Heart right ventricle (tissue), 16 donors: Measurements from ENCODE around the gene LHFPL3. TPM values are rescaled to one million over a fixed set of nuclear protein-coding genes. Genes with fewer than 3 reads are reported as not detected.

Source experiments
- ATAC-seq, 8 donors: fragments of 200-7000 bp; cut with Tn5 transposase; one replicate each; pipeline ENCODE4 v1.9.1; 2020; ENCODE audit warnings: mild to moderate bottlenecking in 8 of 8, moderate library complexity in 8 of 8, moderate number of reproducible peaks in 1 of 8
- DNase-seq, 2 donors: peaks; one replicate each; pipeline ENCODE4 v3.0.0-alpha.2; 2020
- H3K27ac ChIP-seq, 10 donors: fragments of 200-600 bp; sonication (generic) in 2 of 10; one replicate each; pipeline versions ENCODE4 v1.5.0 to v1.8.0; 2020 to 2022; ENCODE audit warnings: mild to moderate bottlenecking in 3 of 10
- H3K27me3 ChIP-seq, 7 donors: fragments of 200-600 bp; one replicate each; pipeline ENCODE4 v1.8.0; 2021 to 2022; ENCODE audit warnings: mild to moderate bottlenecking in 2 of 7
- H3K36me3 ChIP-seq, 9 donors: fragments of 200-600 bp; sonication (generic) in 1 of 9; one replicate each; pipeline versions ENCODE4 v1.5.0 to v1.8.0; 2020 to 2022; ENCODE audit warnings: mild to moderate bottlenecking in 2 of 9
- H3K4me1 ChIP-seq, 9 donors: fragments of 200-600 bp; sonication (generic) in 1 of 9; one replicate each; pipeline versions ENCODE4 v1.5.0 to v1.8.0; 2020 to 2022; ENCODE audit warnings: mild to moderate bottlenecking in 4 of 9
- H3K4me3 ChIP-seq, 10 donors: fragments of 200-600 bp; sonication (generic) in 2 of 10; one replicate each; pipeline versions ENCODE4 v1.5.0 to v1.8.0; 2020 to 2022; ENCODE audit warnings: mild to moderate bottlenecking in 7 of 10, moderate library complexity in 2 of 10
- H3K9me3 ChIP-seq, 11 donors: fragments of 200-600 bp in 10 of 11; sonication (generic) in 2 of 11; one replicate each; pipeline versions ENCODE4 v1.5.0 to v1.8.0; 2013 to 2022; ENCODE audit warnings: mild to moderate bottlenecking in 2 of 11, control low read depth in 1 of 11, moderate library complexity in 1 of 11
- CTCF ChIP-seq, 9 donors: fragments of 200-600 bp; sonication (generic) in 2 of 9; IDR thresholded peaks; one replicate each; pipeline versions ENCODE4 v1.5.0 to v1.8.0; 2021 to 2022; ENCODE audit warnings: antibody characterized with exemption in 9 of 9, mild to moderate bottlenecking in 5 of 9, moderate library complexity in 1 of 9
- WGBS, 2 donors: extraction: QIAGEN DNeasy Blood & Tissue Kit; methylation state at CpG; one replicate each; pipeline ENCODE4 v1.1.7; 2013; ENCODE audit warnings: inconsistent platforms in 1 of 2; 5-methylcytosine and 5-hydroxymethylcytosine counted together
- intact Hi-C, 10 donors: fragments of 100-400 bp; cut with DNase I; formaldehyde crosslinking; loops; one replicate each; pipeline versions ENCODE4 v1.11.1 to v1.14.2; 2022
- polyA plus RNA-seq, 2 donors: library from polyadenylated mRNA; stranded (reverse); fragments of 200-250 nt; gene quantifications; one replicate each; pipeline ENCODE4 v1.2.3, GENCODE V29; 2013
- total RNA-seq, 10 donors: library from RNA; stranded (reverse); fragmentation: NEBNext Ultra II Directional in 3 of 10; extraction: Animal tissue kit (Norgen Biotek cat#: 25700) in 3 of 10; gene quantifications; one replicate each; pipeline versions ENCODE4 v1.2.1 to v1.2.4, GENCODE V29; 2021 to 2023
- donor health status: Arrhythmogenic right ventricular cardiomyopathy.
- donor health status: ischemic (EF 13 %, LVEDD 7.1; RV severe dilation, severe dysfunction).
- donor health status: healthy with polysubstance abuse.
- donor health status: DM: no; HTN: yes; CAD: no.
- donor health status: DM: no; HTN: no; CAD: no.
- donor health status: ischemic (EF 25% LVEDD 6.9; RV normal size, moderate dysfunction).
- donor health status: ischemic (EF 25% LVEDD 5.7; RV mildly dilated, moderate dysfunction).
- donor health status: healthy.
- donor health status: DM: yes; HTN: yes; CAD: no.
- donor health status: Ischemic cardiomyopathy.
- donor health status: ischemic (EF 35%, LVEDD 5.7; RV mildly dilated, moderate dysfunction).
- donor health status: nonischemic (EF 11% LVEDD 7.7; RV severe dilation, severe dysfunction).
- donor health status: DM: yes; HTN: yes; CAD: no.
- donor health status: PGD.
- donor health status: ischemic (EF 29% LVEDD 5.4; RV normal size, mild dysfunction).
- donor health status: nonischemic (EF 23%, LVEDD 6.1; RV moderate dilation, normal function).

The LHFPL3 gene
- total and polyA plus RNA-seq, 12 donors, result not detected

- WGBS, 2 donors, result 66 to 71% methylated on average over 5 of the region's 5 CpGs
- TF ChIP-seq CTCF (IDR thresholded peaks at IDR 0.05), result no peak
Measured at GRCh38 chr7:104358446-104359132, 30.2 kb downstream of the LHFPL3 start.

GRCh38 chr7:104362756-104363155 lies 34.4 kb downstream of the LHFPL3 start:
- H3K27ac ChIP-seq, result no peak overlapping the region
- WGBS, 2 donors, result 8 to 9% methylated on average over 1 of the region's 1 CpG
- peaks cover 0 to 3% (median 0%) of the 10 kb centered on the region in 7 donors for H3K27me3 ChIP-seq
- intact Hi-C loops, result no loop called here
- H3K9me3 ChIP-seq, result no peaks in the 10 kb centered on the region
- H3K4me1 ChIP-seq, result no peaks in the 10 kb centered on the region
- DNase-seq, result no peak
- no peak overlapping the region for H3K4me3 ChIP-seq
- H3K36me3 ChIP-seq, result no peaks in the 10 kb centered on the region
- ATAC-seq, result no peak
- no peak for TF ChIP-seq CTCF (IDR thresholded peaks at IDR 0.05)

More at GRCh38 chr7:104358446-104359132, 30.2 kb downstream of the LHFPL3 start:
- intact Hi-C loops, result no loop called here
- no peak overlapping the region for H3K4me3 ChIP-seq
- DNase-seq, result no peak
- no peaks in the 10 kb centered on the region for H3K9me3 ChIP-seq
- no peaks in the 10 kb centered on the region for H3K36me3 ChIP-seq
- H3K27me3 ChIP-seq, result peaks cover 0 to 3% (median 0%) of the 10 kb centered on the region in 7 donors
- no peaks in the 10 kb centered on the region for H3K4me1 ChIP-seq
- ATAC-seq, result no peak
- no peak overlapping the region for H3K27ac ChIP-seq

- DNase-seq (no peak), ATAC-seq (no peak)
- TF ChIP-seq CTCF (IDR thresholded peaks at IDR 0.05), result no peak
- no peak overlapping the region for H3K27ac ChIP-seq
- no peak overlapping the region for H3K4me3 ChIP-seq
- WGBS, 2 donors, result 77 to 79% methylated on average over 5 of the region's 5 CpGs
- H3K27me3 ChIP-seq, result peaks cover 0 to 3% (median 0%) of the 10 kb centered on the region in 7 donors
- no peaks in the 10 kb centered on the region for H3K36me3 ChIP-seq
- H3K9me3 ChIP-seq, result no peaks in the 10 kb centered on the region
- no peaks in the 10 kb centered on the region for H3K4me1 ChIP-seq
- intact Hi-C loops, result no loop called here
Measured at GRCh38 chr7:104363355-104363754, 35.0 kb downstream of the LHFPL3 start.

GRCh38 chr7:104366390-104366789 lies 38.0 kb downstream of the LHFPL3 start:
- H3K4me3 ChIP-seq, result no peak overlapping the region
- H3K27ac ChIP-seq, result no peak overlapping the region
- no peak for TF ChIP-seq CTCF (IDR thresholded peaks at IDR 0.05)
- no peak for DNase-seq
- ATAC-seq, result no peak
- H3K4me1 ChIP-seq, result no peaks in the 10 kb centered on the region
- H3K36me3 ChIP-seq, result no peaks in the 10 kb centered on the region
- intact Hi-C loops, result no loop called here
- no peaks in the 10 kb centered on the region for H3K9me3 ChIP-seq
- peaks cover 0 to 6% (median 0%) of the 10 kb centered on the region in 7 donors for H3K27me3 ChIP-seq
- WGBS, 2 donors, result 37 to 57% methylated on average over 1 of the region's 1 CpG
